ENCODE data around the gene IL10. TPM values are rescaled to one million over a fixed set of nuclear protein-coding genes. Genes with fewer than 3 reads are reported as not detected.
A peak's percentile ranks its signal among the peaks of the same experiment; 100 is the strongest.

The IL10 gene
- total RNA-seq, 1 donor from 2014 or later = not detected

GRCh38 chr1:206735553-206736031, 36.7 kb downstream of the IL10 start:
- DNase-seq (ENCODE audit: low read depth) = no peak

GRCh38 chr1:206734499-206735142, 37.7 kb downstream of the IL10 start:
- DNase-seq (ENCODE audit: low read depth) = no peak

GRCh38 chr1:206732992-206733391, 39.3 kb downstream of the IL10 start:
- DNase-seq (ENCODE audit: low read depth) = no peak

- no peak for DNase-seq (ENCODE audit: low read depth)
Measured at GRCh38 chr1:206732508-206732907, 39.8 kb downstream of the IL10 start.

- DNase-seq (ENCODE audit: low read depth) = no peak
Measured at GRCh38 chr1:206729507-206729906, 42.8 kb downstream of the IL10 start.

GRCh38 chr1:206729050-206729449, 43.2 kb downstream of the IL10 start:
- DNase-seq (ENCODE audit: low read depth) = no peak

- DNase-seq (ENCODE audit: low read depth) = no peak
Measured at GRCh38 chr1:206728697-206728987, 43.7 kb downstream of the IL10 start.

- no peak for DNase-seq (ENCODE audit: low read depth)
Measured at GRCh38 chr1:206727981-206728696, 44.2 kb downstream of the IL10 start.

- no peak for DNase-seq (ENCODE audit: low read depth)
Measured at GRCh38 chr1:206725109-206725963, 47.0 kb downstream of the IL10 start.

GRCh38 chr1:206723805-206724472, 48.4 kb downstream of the IL10 start:
- DNase-seq (ENCODE audit: low read depth) = peak; percentile 99

- no peak for DNase-seq (ENCODE audit: low read depth)
Measured at GRCh38 chr1:206723462-206723804, 48.9 kb downstream of the IL10 start.

- DNase-seq (ENCODE audit: low read depth) = no peak
Measured at GRCh38 chr1:206722751-206723461, 49.4 kb downstream of the IL10 start.

GRCh38 chr1:206721454-206721853, 50.8 kb downstream of the IL10 start:
- no peak for DNase-seq (ENCODE audit: low read depth)

- DNase-seq (ENCODE audit: low read depth) = no peak
Measured at GRCh38 chr1:206719169-206719839, 53.0 kb downstream of the IL10 start.

- no peak for DNase-seq (ENCODE audit: low read depth)
Measured at GRCh38 chr1:206717674-206717989, 54.7 kb downstream of the IL10 start.

Other genes with a start within 250 kb of the IL10 start
- gene EIF2D, start 160.0 kb downstream of the IL10 start, total RNA-seq = 40.5 and 52.8 TPM in 2 replicates
- gene DYRK3, start 137.0 kb downstream of the IL10 start, total RNA-seq = 13.5 and 15.6 TPM in 2 replicates
- 35.3 and 85.1 TPM in 2 replicates for gene MAPKAPK2, start 87.6 kb downstream of the IL10 start, total RNA-seq
- not detected in 2 replicates for gene IL19, start 1.7 kb downstream of the IL10 start, total RNA-seq
- not detected in 2 replicates for gene IL20, start 93.1 kb upstream of the IL10 start, total RNA-seq
- gene IL24, start 124.9 kb upstream of the IL10 start, total RNA-seq = not detected in 2 replicates
- gene FCMR, start 149.4 kb upstream of the IL10 start, total RNA-seq = 0.05 TPM in 1 of 2 replicates, not detected in the other
- 3.8 and 15.7 TPM in 2 replicates for gene PIGR, start 174.0 kb upstream of the IL10 start, total RNA-seq
- gene FCAMR, start 198.0 kb upstream of the IL10 start, total RNA-seq = 0.69 and 3.6 TPM in 2 replicates